Measurements from ENCODE around the gene ITPKC.

Gene ITPKC

DNA sequence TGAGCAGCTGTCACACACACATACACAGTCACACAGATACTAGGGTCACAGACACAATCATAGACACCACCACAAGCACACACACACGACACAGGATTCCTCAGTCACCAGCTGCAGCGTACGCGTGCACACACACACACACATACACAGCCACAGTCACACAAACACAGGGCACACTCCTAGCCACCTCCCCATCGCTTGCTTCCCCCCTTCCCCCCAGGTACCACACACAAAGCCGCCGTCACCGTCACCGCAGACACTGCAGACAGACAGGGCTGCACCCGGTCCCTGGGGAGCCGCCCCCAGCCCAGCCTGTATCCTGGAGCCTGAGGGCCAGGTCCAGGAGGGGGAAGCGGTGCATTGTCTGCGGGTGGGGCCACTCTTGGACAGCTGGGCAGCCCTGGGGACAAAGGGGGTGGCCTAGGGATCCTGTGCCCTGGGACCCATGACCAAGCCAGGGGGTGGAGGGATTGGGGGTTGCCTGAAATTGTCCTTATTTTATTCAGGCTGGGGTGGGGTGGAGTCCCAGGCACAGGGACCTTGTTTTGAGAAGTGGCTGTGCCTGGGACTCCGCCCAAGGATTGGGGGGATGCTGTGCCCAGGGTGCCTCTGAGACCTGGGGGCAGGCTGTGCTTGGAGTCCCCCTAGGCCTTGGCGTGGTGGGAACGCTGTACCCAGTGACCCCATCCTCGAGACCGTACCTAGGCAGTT is 27.4 kb upstream of the ITPKC start:
- TF ChIP-seq POLR2AphosphoS5 (IDR thresholded peaks at IDR 0.05; ENCODE audit: low read depth, low read length) (no peak), TAF1 (IDR thresholded peaks at IDR 0.05; ENCODE audit: borderline replicate concordance, insufficient read depth, low read length) (no peak), FOXP2 (optimal IDR thresholded peaks at IDR 0.05; ENCODE audit: borderline replicate concordance, extremely low read depth, extremely low read length, insufficient read depth) (peak; percentile 9)

- 0 out of 4 replicates have a peak, but pooled peaks of 1 of the 2 experiments have one; percentile 11 for TF ChIP-seq REST (IDR thresholded peaks at IDR 0.05; ENCODE audit: insufficient read depth in 1 of 2, low read depth in 2 of 2, low read length in 2 of 2)
- TF ChIP-seq TAF1 (IDR thresholded peaks at IDR 0.05; ENCODE audit: borderline replicate concordance, insufficient read depth, low read length): no peak
- peak; percentile 52; the same call in 1 of the 2 replicates for TF ChIP-seq POLR2AphosphoS5 (IDR thresholded peaks at IDR 0.05; ENCODE audit: low read depth, low read length)
- peak; percentile 2 for TF ChIP-seq FOXP2 (optimal IDR thresholded peaks at IDR 0.05; ENCODE audit: borderline replicate concordance, extremely low read depth, extremely low read length, insufficient read depth)
- no peak for TF ChIP-seq SIN3A (IDR thresholded peaks at IDR 0.05; ENCODE audit: borderline replicate concordance, insufficient read depth, low read length)
Measured at GRCh38 chr19:40690050-40690692, 26.7 kb upstream of the ITPKC start, which contains the start of gene NUMBL. Gene NUMBL, minus strand, starts transcription at chr19:40690651. Its CDS starts 168 bp downstream, at chr19:40690483.

GRCh38 chr19:40690693-40691420 is 26.1 kb upstream of the ITPKC start:
- TF ChIP-seq POLR2AphosphoS5 (IDR thresholded peaks at IDR 0.05; ENCODE audit: low read depth, low read length) (peak; percentile 65), FOXP2 (optimal IDR thresholded peaks at IDR 0.05; ENCODE audit: borderline replicate concordance, extremely low read depth, extremely low read length, insufficient read depth) (no peak)

GRCh38 chr19:40691421-40692211 is 25.3 kb upstream of the ITPKC start:
- TF ChIP-seq SIN3A (IDR thresholded peaks at IDR 0.05; ENCODE audit: borderline replicate concordance, insufficient read depth, low read length) (no peak), POLR2AphosphoS5 (IDR thresholded peaks at IDR 0.05; ENCODE audit: low read depth, low read length) (no peak), TAF1 (IDR thresholded peaks at IDR 0.05; ENCODE audit: borderline replicate concordance, insufficient read depth, low read length) (no peak), REST (IDR thresholded peaks at IDR 0.05; ENCODE audit: insufficient read depth in 1 of 2, low read depth in 2 of 2, low read length in 2 of 2) (no peak), FOXP2 (optimal IDR thresholded peaks at IDR 0.05; ENCODE audit: borderline replicate concordance, extremely low read depth, extremely low read length, insufficient read depth) (no peak)

DNA sequence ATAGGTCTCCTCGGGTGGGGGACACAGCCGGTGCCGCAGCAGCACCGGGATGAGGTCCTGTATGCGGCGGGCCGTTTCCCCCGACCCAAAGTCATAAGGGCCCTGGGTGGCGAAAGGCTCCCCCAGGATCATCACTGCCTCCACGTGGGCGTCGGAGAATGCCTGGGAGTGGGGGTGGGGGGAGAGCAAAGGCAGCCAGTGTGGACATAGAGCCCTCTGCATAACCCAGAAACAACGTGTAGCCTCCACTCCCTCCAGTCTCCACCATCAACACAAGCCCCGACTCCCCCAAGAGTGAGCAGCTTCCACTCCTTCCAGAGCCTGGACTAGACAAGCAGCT is 24.7 kb upstream of the ITPKC start:
- no peak for TF ChIP-seq FOXP2 (optimal IDR thresholded peaks at IDR 0.05; ENCODE audit: borderline replicate concordance, extremely low read depth, extremely low read length, insufficient read depth)
- TF ChIP-seq SIN3A (IDR thresholded peaks at IDR 0.05; ENCODE audit: borderline replicate concordance, insufficient read depth, low read length): no peak
- TF ChIP-seq TAF1 (IDR thresholded peaks at IDR 0.05; ENCODE audit: borderline replicate concordance, insufficient read depth, low read length): no peak
- TF ChIP-seq POLR2AphosphoS5 (IDR thresholded peaks at IDR 0.05; ENCODE audit: low read depth, low read length): no peak
- no peak for TF ChIP-seq REST (IDR thresholded peaks at IDR 0.05; ENCODE audit: insufficient read depth in 1 of 2, low read depth in 2 of 2, low read length in 2 of 2)
